Type B pancreatic cell (in vitro differentiated cells): ENCODE measurements around the gene SMG9. TPM values are rescaled to one million over a fixed set of nuclear protein-coding genes. Genes with fewer than 3 reads are reported as not detected.

Experiments
- DNase-seq: peaks from one replicate; pipeline ENCODE4 v3.0.0; 2021; ENCODE audit warnings: mixed read lengths; ENCODE audit not compliant: unreplicated experiment; ENCODE audit errors: extremely low spot score
- H3K27ac Mint-ChIP-seq: 2 replicates; pipeline ENCODE4 v1.8.0; 2021; ENCODE audit warnings: mild to moderate bottlenecking, mixed read lengths
- H3K27me3 Mint-ChIP-seq: 2 replicates; pipeline ENCODE4 v1.8.0; 2021; ENCODE audit warnings: mixed read lengths
- H3K36me3 Mint-ChIP-seq: 2 replicates; pipeline ENCODE4 v1.8.0; 2021; ENCODE audit warnings: mixed read lengths
- H3K4me1 Mint-ChIP-seq: one replicate; pipeline ENCODE4 v1.8.0; 2021; ENCODE audit warnings: mixed read lengths; ENCODE audit not compliant: unreplicated experiment
- H3K4me3 Mint-ChIP-seq: 2 replicates; pipeline ENCODE4 v1.8.0; 2021; ENCODE audit warnings: mild to moderate bottlenecking, mixed read lengths
- H3K9me3 Mint-ChIP-seq: 2 replicates; pipeline ENCODE4 v1.8.0; 2021; ENCODE audit warnings: mixed read lengths
- CTCF ChIP-seq: fragments of 200-600 bp; sonication (generic); conservative IDR thresholded peaks from 2 replicates; pipeline ENCODE4 v1.5.0; 2021; ENCODE audit warnings: antibody characterized with exemption, mild to moderate bottlenecking
- total RNA-seq: library from RNA; stranded (reverse); gene quantifications from 2 replicates; pipeline ENCODE4 v1.2.1, GENCODE V29; 2021; ENCODE audit warnings: low replicate concordance

The SMG9 gene
- total RNA-seq, 1 donor from 2014 or later = 64.9 TPM

- Mint-ChIP-seq H3K27me3 (no peaks in the 10 kb centered on the region), H3K4me3 (no peak overlapping the region), H3K4me1 (peaks cover 8% of the 10 kb centered on the region), H3K36me3 (no peaks in the 10 kb centered on the region), H3K9me3 (no peaks in the 10 kb centered on the region), H3K27ac (no peak overlapping the region)
- TF ChIP-seq CTCF = no peak
- DNase-seq = no peak
Measured at GRCh38 chr19:43681821-43682220, 72.9 kb downstream of the SMG9 start.

GRCh38 chr19:43678512-43679261 is 76.1 kb downstream of the SMG9 start:
- peak overlapping the region; percentile 75 for H3K27ac Mint-ChIP-seq
- peaks cover 15% of the 10 kb centered on the region for H3K4me1 Mint-ChIP-seq
- H3K36me3 Mint-ChIP-seq = no peaks in the 10 kb centered on the region
- no peak for TF ChIP-seq CTCF
- H3K4me3 Mint-ChIP-seq = no peak overlapping the region
- no peak for DNase-seq
- peaks cover 8% of the 10 kb centered on the region for H3K27me3 Mint-ChIP-seq
- H3K9me3 Mint-ChIP-seq = no peaks in the 10 kb centered on the region

Other genes with a start within 250 kb of the SMG9 start
- 57.3 and 116 TPM in 2 replicates for gene ETHE1, start 227.8 kb downstream of the SMG9 start, total RNA-seq
- gene ZNF575, start 221.8 kb downstream of the SMG9 start, total RNA-seq = 1.8 and 2.6 TPM in 2 replicates
- gene XRCC1, start 179.4 kb downstream of the SMG9 start, total RNA-seq = 33.0 and 63.7 TPM in 2 replicates
- gene PINLYP, start 179.2 kb downstream of the SMG9 start, total RNA-seq = 5.6 and 6.0 TPM in 2 replicates
- 37.1 and 41.5 TPM in 2 replicates for gene IRGQ, start 158.8 kb downstream of the SMG9 start, total RNA-seq
- gene ZNF576, start 158.4 kb downstream of the SMG9 start, total RNA-seq = 17.3 and 18.7 TPM in 2 replicates
- 0.56 and 0.69 TPM in 2 replicates for gene SRRM5, start 142.9 kb downstream of the SMG9 start, total RNA-seq
- gene ZNF428, start 135.3 kb downstream of the SMG9 start, total RNA-seq = 31.4 and 76.9 TPM in 2 replicates
- 28.2 and 37.9 TPM in 2 replicates for gene CADM4, start 115.1 kb downstream of the SMG9 start, total RNA-seq
- 18.7 and 32.1 TPM in 2 replicates for gene PLAUR, start 84.8 kb downstream of the SMG9 start, total RNA-seq
- not detected in 2 replicates for gene IRGC, start 38.9 kb downstream of the SMG9 start, total RNA-seq
- 1.6 and 7.7 TPM in 2 replicates for gene KCNN4, start 26.0 kb upstream of the SMG9 start, total RNA-seq
- 0.85 and 3.9 TPM in 2 replicates for gene LYPD5, start 47.5 kb upstream of the SMG9 start, total RNA-seq
- 13.1 and 18.2 TPM in 2 replicates for gene ZNF283, start 72.4 kb upstream of the SMG9 start, total RNA-seq
- gene ZNF404, start 129.0 kb upstream of the SMG9 start, total RNA-seq = 5.4 and 7.5 TPM in 2 replicates
- 13.9 and 19.2 TPM in 2 replicates for gene ZNF45, start 180.3 kb upstream of the SMG9 start, total RNA-seq
- 7.6 and 12.2 TPM in 2 replicates for gene ZNF221, start 196.3 kb upstream of the SMG9 start, total RNA-seq
- gene ZNF155, start 229.2 kb upstream of the SMG9 start, total RNA-seq = 9.8 and 10.3 TPM in 2 replicates
- 5.0 and 6.5 TPM in 2 replicates for gene ZNF230, start 248.0 kb upstream of the SMG9 start, total RNA-seq